Mammary epithelial cell (primary cell): ENCODE results near the gene ST6GAL1.

Experiments used
- EZH2 ChIP-seq: IDR thresholded peaks from 2 replicates; pipeline ENCODE4 v1.6.1; 2012; ENCODE audit warnings: low read length, inconsistent platforms, borderline replicate concordance
- TF ChIP-seq, protein P1 (sequence below), 2 donors: IDR thresholded peaks in 1 of 2; conservative IDR thresholded peaks in 1 of 2; 2 replicates each; pipeline ENCODE4 v1.5.1; 2011 to 2012; ENCODE audit warnings: inconsistent platforms in 2 of 2, low read length in 2 of 2, mild to moderate bottlenecking in 2 of 2, control low read depth in 1 of 2, low read depth in 1 of 2; ENCODE audit not compliant: insufficient read depth in 1 of 2; ENCODE audit errors: extremely low read depth in 1 of 2

DNA sequence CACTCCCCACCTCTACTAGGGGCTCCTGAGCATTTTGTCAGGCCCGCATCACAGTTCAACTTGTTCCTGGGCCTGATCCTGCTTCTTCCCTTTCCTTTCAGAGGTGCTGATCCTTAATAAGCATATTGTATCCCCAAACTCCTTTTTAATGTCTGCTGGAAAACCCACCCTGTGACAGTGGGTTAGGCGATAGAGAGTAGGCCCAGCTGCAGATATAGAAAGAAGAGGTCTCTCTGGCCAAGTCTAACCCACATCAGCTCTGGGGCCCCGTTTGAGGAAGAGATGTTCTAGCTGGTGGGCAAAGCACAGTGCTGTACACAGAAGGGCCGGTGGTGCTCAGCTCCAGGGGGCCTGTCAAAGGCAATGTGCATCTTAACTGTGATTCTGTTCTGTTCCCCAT is 34.3 kb upstream of the ST6GAL1 start:
- TF ChIP-seq, protein P1, sequence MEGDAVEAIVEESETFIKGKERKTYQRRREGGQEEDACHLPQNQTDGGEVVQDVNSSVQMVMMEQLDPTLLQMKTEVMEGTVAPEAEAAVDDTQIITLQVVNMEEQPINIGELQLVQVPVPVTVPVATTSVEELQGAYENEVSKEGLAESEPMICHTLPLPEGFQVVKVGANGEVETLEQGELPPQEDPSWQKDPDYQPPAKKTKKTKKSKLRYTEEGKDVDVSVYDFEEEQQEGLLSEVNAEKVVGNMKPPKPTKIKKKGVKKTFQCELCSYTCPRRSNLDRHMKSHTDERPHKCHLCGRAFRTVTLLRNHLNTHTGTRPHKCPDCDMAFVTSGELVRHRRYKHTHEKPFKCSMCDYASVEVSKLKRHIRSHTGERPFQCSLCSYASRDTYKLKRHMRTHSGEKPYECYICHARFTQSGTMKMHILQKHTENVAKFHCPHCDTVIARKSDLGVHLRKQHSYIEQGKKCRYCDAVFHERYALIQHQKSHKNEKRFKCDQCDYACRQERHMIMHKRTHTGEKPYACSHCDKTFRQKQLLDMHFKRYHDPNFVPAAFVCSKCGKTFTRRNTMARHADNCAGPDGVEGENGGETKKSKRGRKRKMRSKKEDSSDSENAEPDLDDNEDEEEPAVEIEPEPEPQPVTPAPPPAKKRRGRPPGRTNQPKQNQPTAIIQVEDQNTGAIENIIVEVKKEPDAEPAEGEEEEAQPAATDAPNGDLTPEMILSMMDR (conservative IDR thresholded peaks at IDR 0.05 in 1 of 2, IDR thresholded peaks at IDR 0.05 in 1 of 2; ENCODE audit: extremely low read depth in 1 of 2, insufficient read depth in 1 of 2, low read depth in 1 of 2, low read length in 2 of 2): no peak
- no peak for TF ChIP-seq EZH2
